Mesenchymal stem cell (in vitro differentiated cells and primary cell): Measurements from ENCODE around the gene TBC1D2.
A peak's percentile ranks its signal among the peaks of the same experiment; 100 is the strongest.

Source experiments
- DNase-seq: peaks from one replicate; pipeline ENCODE4 v3.0.0-alpha.2; 2013
- H2AFZ ChIP-seq: one replicate; pipeline ENCODE4 v1.6.1; 2013; ENCODE audit warnings: low read depth, mild to moderate bottlenecking, control low read depth, inconsistent platforms, low read length, moderate library complexity
- H2AK5ac ChIP-seq: 2 replicates; pipeline ENCODE4 v1.6.1; 2013; ENCODE audit warnings: low read length, moderate library complexity, mild to moderate bottlenecking, inconsistent platforms; ENCODE audit not compliant: severe bottlenecking
- H2BK120ac ChIP-seq: one replicate; pipeline ENCODE4 v1.6.1; 2013; ENCODE audit warnings: low read depth, mild to moderate bottlenecking, inconsistent platforms, low read length, moderate library complexity
- H2BK12ac ChIP-seq, 2 experiments: one replicate each; pipeline ENCODE4 v1.6.1; 2013; ENCODE audit warnings: inconsistent platforms in 2 of 2, low read length in 2 of 2, mild to moderate bottlenecking in 2 of 2, moderate library complexity in 2 of 2, control low read depth in 1 of 2
- H2BK15ac ChIP-seq: one replicate; pipeline ENCODE4 v1.6.1; 2013; ENCODE audit warnings: mild to moderate bottlenecking, low read depth, inconsistent platforms; ENCODE audit not compliant: poor library complexity, severe bottlenecking
- H2BK5ac ChIP-seq: 2 replicates; pipeline ENCODE4 v1.6.1; 2013; ENCODE audit warnings: low read depth, mild to moderate bottlenecking, low read length, control low read depth, inconsistent platforms; ENCODE audit not compliant: poor library complexity, severe bottlenecking
- H3K14ac ChIP-seq, 2 experiments: one replicate each; pipeline ENCODE4 v1.6.1; 2013; ENCODE audit warnings: inconsistent platforms in 2 of 2, low read length in 2 of 2, control low read depth in 1 of 2, mild to moderate bottlenecking in 1 of 2, moderate library complexity in 1 of 2
- H3K18ac ChIP-seq, 2 experiments: one replicate each; pipeline ENCODE4 v1.6.1; 2013; ENCODE audit warnings: inconsistent platforms in 2 of 2, low read length in 2 of 2, control low read depth in 1 of 2, low read depth in 1 of 2, mild to moderate bottlenecking in 1 of 2
- H3K23ac ChIP-seq, 2 experiments: one replicate each; pipeline ENCODE4 v1.6.1; 2013; ENCODE audit warnings: inconsistent platforms in 2 of 2, low read length in 2 of 2, mild to moderate bottlenecking in 2 of 2, moderate library complexity in 2 of 2, control low read depth in 1 of 2
- H3K27ac ChIP-seq: 2 replicates; pipeline ENCODE4 v1.5.1; 2013; ENCODE audit warnings: mild to moderate bottlenecking, moderate library complexity, low read length, control low read depth, inconsistent platforms; ENCODE audit not compliant: poor library complexity, severe bottlenecking
- H3K27me3 ChIP-seq, 2 experiments: 2 replicates each; pipeline versions ENCODE4 v1.6.1 to v1.7.0; 2013; ENCODE audit warnings: low read length in 2 of 2, mild to moderate bottlenecking in 2 of 2, moderate library complexity in 2 of 2, control low read depth in 1 of 2, inconsistent platforms in 1 of 2; ENCODE audit not compliant: control insufficient read depth in 1 of 2, insufficient read depth in 1 of 2
- H3K36me3 ChIP-seq, 2 experiments: 2 replicates each; pipeline versions ENCODE4 v1.6.1 to v1.7.0; 2013; ENCODE audit warnings: low read length in 2 of 2, control low read depth in 1 of 2, inconsistent platforms in 1 of 2, low read depth in 1 of 2, mild to moderate bottlenecking in 1 of 2; ENCODE audit not compliant: insufficient read depth in 2 of 2, control insufficient read depth in 1 of 2
- H3K4ac ChIP-seq, 2 experiments: one replicate each; pipeline ENCODE4 v1.6.1; 2013; ENCODE audit warnings: inconsistent platforms in 2 of 2, low read length in 2 of 2, mild to moderate bottlenecking in 2 of 2, moderate library complexity in 2 of 2, control low read depth in 1 of 2, low read depth in 1 of 2
- H3K4me1 ChIP-seq: 2 replicates; pipeline ENCODE4 v1.6.1; 2013; ENCODE audit warnings: low read depth, low read length, control low read depth; ENCODE audit not compliant: control insufficient read depth, insufficient read depth
- H3K4me2 ChIP-seq: 2 replicates; pipeline ENCODE4 v1.6.1; 2013; ENCODE audit warnings: low read length, mild to moderate bottlenecking, inconsistent platforms; ENCODE audit not compliant: poor library complexity, severe bottlenecking
- H3K4me3 ChIP-seq, 2 experiments: 2 replicates each; pipeline versions ENCODE4 v1.5.1 to v1.7.0; 2013; ENCODE audit warnings: low read length in 2 of 2, mild to moderate bottlenecking in 2 of 2, control low read depth in 1 of 2, low read depth in 1 of 2; ENCODE audit not compliant: insufficient read depth in 1 of 2
- H3K79me1 ChIP-seq: replicated peaks from 2 replicates; pipeline ENCODE4 v1.6.1; 2013; ENCODE audit warnings: mild to moderate bottlenecking, control low read depth, low read length, inconsistent platforms; ENCODE audit not compliant: poor library complexity, severe bottlenecking
- H3K9ac ChIP-seq: 2 replicates; pipeline ENCODE4 v1.7.0; 2013; ENCODE audit warnings: mild to moderate bottlenecking, low read length, moderate library complexity
- H3K9me3 ChIP-seq: 2 replicates; pipeline ENCODE4 v1.7.0; 2013; ENCODE audit warnings: mild to moderate bottlenecking, low read length; ENCODE audit not compliant: control insufficient read depth
- H4K8ac ChIP-seq: one replicate; pipeline ENCODE4 v1.6.1; 2013; ENCODE audit warnings: inconsistent platforms, mild to moderate bottlenecking, low read length, moderate library complexity
- H4K91ac ChIP-seq: one replicate; pipeline ENCODE4 v1.6.1; 2013; ENCODE audit warnings: mild to moderate bottlenecking, low read length, inconsistent platforms
- WGBS: methylation state at CpG from one replicate; pipeline ENCODE4 v1.1.7; 2013; ENCODE audit warnings: mixed read lengths; 5-methylcytosine and 5-hydroxymethylcytosine counted together

Gene TBC1D2

DNA sequence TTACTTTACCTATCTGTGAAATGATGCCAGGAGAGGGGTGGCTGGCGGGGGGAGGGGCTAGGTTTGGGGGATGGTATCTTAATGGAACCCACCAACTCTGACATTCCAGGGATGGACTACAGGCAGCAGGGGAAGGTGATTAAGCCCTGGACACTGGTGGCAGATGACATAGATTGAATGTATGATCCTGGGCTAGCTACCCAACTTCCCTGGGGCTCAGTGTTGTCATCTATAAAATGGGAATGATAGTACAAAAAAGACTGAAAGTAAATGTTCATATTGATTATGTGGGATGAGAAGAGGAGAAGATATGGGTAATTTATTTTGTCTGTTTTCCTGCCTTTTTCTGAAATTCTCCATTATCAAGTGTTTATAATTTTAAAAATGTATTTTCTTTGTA, 69.2 kb downstream of the TBC1D2 start:
- Histone ChIP-seq H3K23ac (no peak overlapping the region), H3K27ac (no peak overlapping the region), H3K4ac (no peak overlapping the region), H3K18ac (no peak overlapping the region), H3K14ac (no peak overlapping the region), H3K9ac (no peak overlapping the region), H3K4me1 (peaks cover 2% of the 10 kb centered on the region), H3K9me3 (no peaks in the 10 kb centered on the region), H4K8ac (no peak overlapping the region), H2AFZ (no peak overlapping the region), H2BK15ac (no peak overlapping the region), H2BK5ac (no peak overlapping the region), H3K4me2 (no peak overlapping the region), H3K27me3 (peaks cover 0 to 16% of the 10 kb centered on the region in 2 experiments), H3K4me3 (no peak overlapping the region), H2BK120ac (no peak overlapping the region), H3K36me3 (no peaks in the 10 kb centered on the region), H4K91ac (no peak overlapping the region), H2BK12ac (no peak overlapping the region), H3K79me1 (no peaks in the 10 kb centered on the region), H2AK5ac (no peak overlapping the region)
- 100% methylated on average over 1 of the region's 1 CpG for WGBS
- DNase-seq: no peak

DNA sequence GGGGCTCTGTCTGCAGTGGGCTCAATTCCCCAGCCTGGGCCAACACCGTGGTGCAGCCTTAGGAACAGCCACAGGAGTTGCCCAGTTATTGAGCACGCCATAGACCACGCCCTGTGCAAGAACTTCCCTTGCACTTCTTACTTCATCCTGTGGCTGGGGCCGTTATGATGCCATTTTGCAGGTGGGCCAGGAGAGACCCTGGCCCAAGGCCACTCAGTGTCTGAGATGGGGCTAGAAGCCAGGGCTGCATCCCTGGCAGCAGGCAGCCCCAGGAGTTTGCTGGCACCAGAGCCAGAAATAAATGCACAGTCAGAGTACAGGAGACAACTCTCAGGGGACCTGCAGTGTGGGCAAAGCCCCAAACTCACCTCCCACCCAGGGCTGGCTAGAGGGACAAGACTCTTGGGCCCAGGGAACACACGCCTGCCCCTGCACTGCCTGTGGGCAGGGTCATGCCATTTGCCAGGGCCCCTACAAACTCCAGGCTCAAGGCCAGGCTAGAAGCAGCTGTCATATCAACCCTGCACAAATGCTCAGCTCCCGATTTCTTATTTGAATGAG, 69.8 kb downstream of the TBC1D2 start:
- H3K18ac ChIP-seq: no peak overlapping the region
- H3K4ac ChIP-seq: no peak overlapping the region
- no peak overlapping the region for H2AFZ ChIP-seq
- H3K9me3 ChIP-seq: no peaks in the 10 kb centered on the region
- H2BK15ac ChIP-seq: no peak overlapping the region
- no peak overlapping the region for H2BK120ac ChIP-seq
- no peaks in the 10 kb centered on the region for H3K36me3 ChIP-seq
- no peak overlapping the region for H3K14ac ChIP-seq
- no peak overlapping the region for H2BK12ac ChIP-seq
- no peak overlapping the region for H2AK5ac ChIP-seq
- H2BK5ac ChIP-seq: no peak overlapping the region
- no peak for DNase-seq
- H3K4me3 ChIP-seq: no peak overlapping the region
- 73% methylated on average over 5 of the region's 6 CpGs for WGBS
- no peak overlapping the region for H3K23ac ChIP-seq
- H3K79me1 ChIP-seq: no peaks in the 10 kb centered on the region
- H3K4me1 ChIP-seq: peaks cover 2% of the 10 kb centered on the region
- H4K8ac ChIP-seq: no peak overlapping the region
- H3K27ac ChIP-seq: no peak overlapping the region
- H3K4me2 ChIP-seq: no peak overlapping the region
- no peak overlapping the region for H3K9ac ChIP-seq
- H3K27me3 ChIP-seq: peaks cover 0 to 13% of the 10 kb centered on the region in 2 experiments
- peak overlapping the region; percentile 69 for H4K91ac ChIP-seq

DNA sequence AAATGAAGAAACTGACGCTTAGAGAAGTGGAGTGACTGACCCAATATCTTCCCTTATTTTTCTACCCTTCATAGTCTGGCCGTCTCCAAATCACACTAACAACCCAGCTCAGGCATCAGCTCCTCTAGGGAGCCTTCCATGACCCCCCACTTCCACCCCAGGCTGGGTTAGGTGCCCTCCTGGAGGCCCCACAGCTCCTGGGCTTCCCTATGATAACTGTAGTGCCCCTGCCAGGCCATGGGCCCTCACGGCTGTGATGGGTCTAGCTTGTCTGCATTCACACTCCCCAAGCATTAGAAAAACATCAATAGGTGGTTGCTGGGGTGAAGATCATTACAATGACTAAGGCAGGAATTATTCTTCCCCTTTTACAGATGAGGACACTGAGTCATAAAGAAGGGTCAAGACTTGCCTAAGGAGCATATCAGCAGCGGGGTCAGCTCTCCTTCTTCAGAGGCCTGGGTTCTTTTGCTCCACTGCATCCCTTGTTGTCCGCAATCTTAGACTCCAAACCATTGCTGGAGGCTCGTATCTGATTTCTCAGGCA, 70.4 kb downstream of the TBC1D2 start:
- no peak overlapping the region for H2BK15ac ChIP-seq
- no peak overlapping the region for H3K27ac ChIP-seq
- H2AK5ac ChIP-seq: no peak overlapping the region
- WGBS: 92% methylated on average over 5 of the region's 6 CpGs
- H2BK12ac ChIP-seq: no peak overlapping the region
- H3K36me3 ChIP-seq: no peaks in the 10 kb centered on the region
- H3K4me3 ChIP-seq: no peak overlapping the region
- no peak overlapping the region for H3K4me2 ChIP-seq
- no peak overlapping the region for H2AFZ ChIP-seq
- peak overlapping the region; percentile 69 for H4K91ac ChIP-seq
- no peak overlapping the region for H3K4ac ChIP-seq
- no peak overlapping the region for H4K8ac ChIP-seq
- H3K27me3 ChIP-seq: peaks cover 0 to 11% of the 10 kb centered on the region in 2 experiments
- no peak overlapping the region for H3K14ac ChIP-seq
- H3K18ac ChIP-seq: no peak overlapping the region
- no peak overlapping the region for H3K9ac ChIP-seq
- H2BK5ac ChIP-seq: no peak overlapping the region
- H2BK120ac ChIP-seq: no peak overlapping the region
- no peaks in the 10 kb centered on the region for H3K79me1 ChIP-seq
- H3K23ac ChIP-seq: no peak overlapping the region
- H3K4me1 ChIP-seq: peaks cover 2% of the 10 kb centered on the region
- DNase-seq: no peak
- H3K9me3 ChIP-seq: no peaks in the 10 kb centered on the region

DNA sequence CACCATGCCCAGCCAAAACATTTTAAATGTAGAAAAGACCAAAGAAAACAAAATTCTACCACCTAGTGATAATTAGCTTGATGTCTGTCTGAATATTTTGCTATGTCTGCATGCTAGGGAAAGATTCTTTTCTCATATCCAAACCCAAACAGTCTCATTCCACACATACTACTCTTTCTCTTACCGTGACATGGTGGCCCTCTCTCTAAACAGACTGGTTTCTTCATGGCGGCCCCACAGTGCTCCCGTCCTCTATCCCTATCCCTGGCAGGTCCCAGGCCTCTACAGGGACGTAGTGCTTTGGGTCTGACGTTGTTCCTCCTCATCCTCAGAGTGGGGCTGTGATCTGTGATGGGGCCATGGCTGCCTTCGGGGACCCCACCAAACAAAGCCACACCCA, 71.1 kb downstream of the TBC1D2 start:
- Histone ChIP-seq H3K14ac (peak overlapping the region in 1 of 2 experiments; percentile 96), H3K27me3 (peaks cover 0 to 7% of the 10 kb centered on the region in 2 experiments), H3K9me3 (no peaks in the 10 kb centered on the region), H2BK120ac (no peak overlapping the region), H3K4me3 (no peak overlapping the region), H3K18ac (peak overlapping the region in 1 of 2 experiments; percentile 1), H2BK5ac (no peak overlapping the region), H2AFZ (no peak overlapping the region), H3K4me1 (peaks cover 2% of the 10 kb centered on the region), H2BK15ac (no peak overlapping the region), H2AK5ac (no peak overlapping the region), H3K4me2 (no peak overlapping the region), H2BK12ac (peak overlapping the region in 1 of 2 experiments; percentile 1), H3K36me3 (no peaks in the 10 kb centered on the region), H3K27ac (no peak overlapping the region), H3K79me1 (no peaks in the 10 kb centered on the region), H3K4ac (no peak overlapping the region), H3K23ac (no peak overlapping the region), H3K9ac (no peak overlapping the region), H4K8ac (no peak overlapping the region), H4K91ac (no peak overlapping the region)
- DNase-seq: no peak
- WGBS: 91% methylated on average over 6 of the region's 6 CpGs
